ENCODE results near the gene CLINT1.
A peak's percentile ranks its signal among the peaks of the same experiment; 100 is the strongest.

The CLINT1 gene

DNA sequence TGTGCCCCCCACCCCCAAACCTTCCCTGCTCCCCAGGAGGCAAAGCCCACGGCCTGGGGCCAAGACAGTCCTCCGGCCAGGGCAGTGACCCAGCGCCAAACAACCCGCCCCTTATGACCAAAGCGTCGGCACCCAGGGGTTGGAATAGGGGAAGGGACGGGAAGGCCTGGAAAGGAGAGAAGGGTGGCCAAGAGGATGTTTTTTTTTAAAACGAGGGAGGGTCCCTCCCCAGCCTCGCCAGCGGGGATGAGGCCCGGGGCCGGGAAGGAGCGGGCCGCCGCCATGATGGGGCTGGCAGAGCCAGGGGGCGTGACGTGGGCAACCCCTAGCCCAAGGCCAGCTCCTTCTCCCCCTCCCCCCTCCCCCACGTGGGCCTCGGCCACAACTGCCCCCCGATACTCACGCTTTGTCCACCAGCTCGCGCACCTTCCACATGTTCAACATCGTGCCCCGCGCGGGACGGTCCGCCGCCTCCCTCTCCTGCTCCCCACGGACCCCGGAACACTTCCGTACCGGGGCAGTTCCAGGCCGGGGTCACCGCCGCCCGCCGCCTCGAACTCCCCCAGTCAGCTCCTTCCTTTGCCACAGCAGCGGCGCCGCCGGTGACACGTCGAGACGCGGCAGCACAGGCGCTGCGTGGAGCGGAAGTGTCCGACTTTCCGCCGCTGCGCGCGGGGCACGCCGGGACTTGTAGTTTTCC, at the start of gene CLINT1:
Gene CLINT1 (minus strand): TSS at position 619 of the 700 bp plus-strand sequence. CDS start 175 bp downstream, at position 444.
- Mint-ChIP-seq H3K27ac (peak within 1 kb of the TSS; percentile 93), H3K4me1 (peaks cover 30% of the 10 kb centered on the region), H3K4me3 (peak within 1 kb of the TSS; percentile 91), H3K36me3 (ENCODE audit: low read depth) (no peaks in the 10 kb centered on the region), H3K9me3 (no peaks in the 10 kb centered on the region), H3K27me3 (ENCODE audit: low read depth, poor library complexity) (peaks cover 2% of the 10 kb centered on the region)
- peak; percentile 91 for DNase-seq
- TF ChIP-seq, protein P1, sequence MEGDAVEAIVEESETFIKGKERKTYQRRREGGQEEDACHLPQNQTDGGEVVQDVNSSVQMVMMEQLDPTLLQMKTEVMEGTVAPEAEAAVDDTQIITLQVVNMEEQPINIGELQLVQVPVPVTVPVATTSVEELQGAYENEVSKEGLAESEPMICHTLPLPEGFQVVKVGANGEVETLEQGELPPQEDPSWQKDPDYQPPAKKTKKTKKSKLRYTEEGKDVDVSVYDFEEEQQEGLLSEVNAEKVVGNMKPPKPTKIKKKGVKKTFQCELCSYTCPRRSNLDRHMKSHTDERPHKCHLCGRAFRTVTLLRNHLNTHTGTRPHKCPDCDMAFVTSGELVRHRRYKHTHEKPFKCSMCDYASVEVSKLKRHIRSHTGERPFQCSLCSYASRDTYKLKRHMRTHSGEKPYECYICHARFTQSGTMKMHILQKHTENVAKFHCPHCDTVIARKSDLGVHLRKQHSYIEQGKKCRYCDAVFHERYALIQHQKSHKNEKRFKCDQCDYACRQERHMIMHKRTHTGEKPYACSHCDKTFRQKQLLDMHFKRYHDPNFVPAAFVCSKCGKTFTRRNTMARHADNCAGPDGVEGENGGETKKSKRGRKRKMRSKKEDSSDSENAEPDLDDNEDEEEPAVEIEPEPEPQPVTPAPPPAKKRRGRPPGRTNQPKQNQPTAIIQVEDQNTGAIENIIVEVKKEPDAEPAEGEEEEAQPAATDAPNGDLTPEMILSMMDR (IDR thresholded peaks at IDR 0.05): no peak

DNA sequence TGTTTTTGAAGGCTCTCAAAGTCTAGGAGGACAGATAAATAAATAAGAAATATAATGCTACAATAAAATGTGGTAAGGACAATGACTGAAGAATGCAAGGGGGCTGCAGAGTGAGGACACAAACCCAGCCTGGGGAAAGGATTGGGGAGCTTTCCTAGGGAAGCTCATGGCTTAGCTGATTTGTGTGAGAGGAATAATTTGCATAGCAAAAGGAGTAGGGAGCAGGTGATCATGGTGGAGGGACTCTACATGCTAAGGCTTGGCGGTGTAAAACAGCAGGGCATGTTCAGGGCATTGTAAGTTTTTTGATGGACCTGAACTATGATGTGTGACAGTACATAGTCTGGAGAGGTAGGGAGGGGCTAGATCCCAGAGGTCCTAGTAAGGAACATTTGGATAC, 49.5 kb upstream of the CLINT1 start:
- no peaks in the 10 kb centered on the region for H3K9me3 Mint-ChIP-seq
- no peak overlapping the region for H3K4me3 Mint-ChIP-seq
- H3K4me1 Mint-ChIP-seq: peaks cover 9% of the 10 kb centered on the region

DNA sequence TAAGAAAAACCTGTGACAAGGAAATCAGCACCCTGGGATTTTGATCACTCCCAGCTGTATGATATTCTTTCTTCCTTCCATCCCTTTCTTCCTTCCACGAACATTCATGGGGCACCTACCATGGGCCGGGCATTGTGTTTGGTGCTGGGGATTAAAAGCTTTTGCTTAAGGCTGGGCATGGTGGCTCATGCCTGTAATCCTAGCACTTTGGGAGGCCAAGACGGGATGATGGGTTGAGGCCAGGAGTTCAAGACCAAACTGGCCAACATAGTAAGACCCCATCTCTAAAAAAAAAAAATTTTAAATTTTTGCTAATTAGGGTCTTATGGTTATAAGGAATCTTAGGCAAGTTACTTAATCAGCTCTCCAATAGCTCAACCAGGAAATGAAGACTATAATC, 48.5 kb upstream of the CLINT1 start:
- Mint-ChIP-seq H3K27ac (no peak overlapping the region), H3K4me3 (no peak overlapping the region), H3K4me1 (no peaks in the 10 kb centered on the region), H3K36me3 (ENCODE audit: low read depth) (no peaks in the 10 kb centered on the region), H3K27me3 (ENCODE audit: low read depth, poor library complexity) (peaks cover 10% of the 10 kb centered on the region), H3K9me3 (no peaks in the 10 kb centered on the region)
- TF ChIP-seq, protein P1 (IDR thresholded peaks at IDR 0.05): no peak
- no peak for DNase-seq

More for the DNA sequence above, 49.5 kb upstream of the CLINT1 start:
- DNase-seq: no peak
- Mint-ChIP-seq H3K36me3 (ENCODE audit: low read depth) (no peaks in the 10 kb centered on the region), H3K27me3 (ENCODE audit: low read depth, poor library complexity) (peaks cover 10% of the 10 kb centered on the region), H3K27ac (no peak overlapping the region)
- TF ChIP-seq, protein P1 (IDR thresholded peaks at IDR 0.05): no peak

DNA sequence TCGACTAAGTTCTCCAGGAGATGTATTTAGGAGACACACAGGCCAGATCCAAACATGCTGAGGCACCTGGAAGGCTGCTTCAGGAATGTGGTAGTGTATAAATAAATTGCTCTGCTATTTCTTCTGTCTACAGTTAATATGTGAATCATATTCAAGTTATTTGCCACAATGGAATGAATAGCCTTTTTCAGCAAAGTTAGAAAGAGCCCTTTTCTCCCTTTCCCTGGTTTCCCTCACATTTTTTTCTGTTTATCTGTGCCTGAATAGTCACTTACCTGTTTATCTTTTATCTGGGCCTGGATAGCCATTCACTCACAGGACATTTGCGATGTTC, 44.1 kb upstream of the CLINT1 start:
- no peaks in the 10 kb centered on the region for H3K9me3 Mint-ChIP-seq
- H3K27me3 Mint-ChIP-seq (ENCODE audit: low read depth, poor library complexity): peaks cover 4% of the 10 kb centered on the region
- H3K27ac Mint-ChIP-seq: no peak overlapping the region
- H3K4me3 Mint-ChIP-seq: no peak overlapping the region
- H3K36me3 Mint-ChIP-seq (ENCODE audit: low read depth): no peaks in the 10 kb centered on the region
- no peak for DNase-seq
- TF ChIP-seq, protein P1 (IDR thresholded peaks at IDR 0.05): no peak
- H3K4me1 Mint-ChIP-seq: no peaks in the 10 kb centered on the region

DNA sequence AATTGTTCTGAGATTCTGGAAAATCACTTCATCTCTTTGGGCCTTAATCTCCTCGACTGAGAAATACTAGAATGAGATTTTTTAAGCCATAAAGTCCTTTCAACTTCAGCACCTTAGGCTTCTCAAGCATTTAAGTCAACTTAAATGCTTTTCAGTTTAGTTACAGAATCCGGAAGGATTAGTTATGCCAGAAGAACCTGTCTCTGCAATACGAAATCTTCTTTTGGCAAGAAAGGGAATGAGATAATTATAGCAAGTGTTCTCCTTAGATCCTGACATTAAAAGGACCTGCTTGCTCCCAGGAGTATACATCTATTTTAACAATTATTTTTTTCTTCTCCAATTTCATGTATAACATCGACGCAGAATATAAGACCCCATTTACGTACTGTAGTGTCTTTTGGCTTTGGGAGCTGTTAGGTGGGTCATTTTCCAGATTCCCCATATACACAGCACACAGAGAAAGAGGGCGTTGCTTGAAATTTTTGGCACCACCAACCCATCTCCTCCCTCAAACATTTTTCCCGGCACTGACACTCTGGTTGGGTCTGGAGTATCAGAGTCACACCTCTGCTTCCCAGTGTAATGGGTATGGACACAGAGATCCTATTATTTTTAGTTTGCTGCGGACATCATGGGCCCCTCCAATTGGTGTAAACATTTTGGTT, 43.6 kb upstream of the CLINT1 start:
- DNase-seq: no peak
- TF ChIP-seq, protein P1 (IDR thresholded peaks at IDR 0.05): no peak
- Mint-ChIP-seq H3K4me3 (no peak overlapping the region), H3K27me3 (ENCODE audit: low read depth, poor library complexity) (peaks cover 4% of the 10 kb centered on the region), H3K4me1 (no peaks in the 10 kb centered on the region), H3K9me3 (no peaks in the 10 kb centered on the region), H3K36me3 (ENCODE audit: low read depth) (no peaks in the 10 kb centered on the region), H3K27ac (no peak overlapping the region)

DNA sequence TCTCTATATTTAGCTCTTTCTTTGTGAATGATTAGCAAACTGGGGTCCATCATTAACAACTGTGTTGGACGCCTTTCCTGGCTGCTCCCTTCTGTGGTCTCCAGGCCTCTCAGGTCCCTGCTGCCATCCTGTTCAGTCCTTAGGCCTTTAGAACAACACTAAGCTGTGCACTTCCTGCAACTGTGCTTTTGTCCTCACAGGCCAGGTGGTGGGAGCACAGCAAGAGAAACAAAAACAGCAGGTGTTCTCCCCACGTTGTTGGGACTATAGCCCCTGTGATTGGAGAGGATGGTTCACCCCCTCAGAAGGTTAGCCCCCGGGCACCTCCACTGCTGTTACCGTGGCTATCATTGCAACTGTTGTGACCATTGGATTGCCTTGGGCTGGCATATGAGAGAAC, 41.7 kb upstream of the CLINT1 start:
- DNase-seq: no peak
- no peaks in the 10 kb centered on the region for H3K9me3 Mint-ChIP-seq
- no peak overlapping the region for H3K4me3 Mint-ChIP-seq
- TF ChIP-seq, protein P1 (IDR thresholded peaks at IDR 0.05): no peak
- no peak overlapping the region for H3K27ac Mint-ChIP-seq
- H3K4me1 Mint-ChIP-seq: no peaks in the 10 kb centered on the region
- H3K27me3 Mint-ChIP-seq (ENCODE audit: low read depth, poor library complexity): peaks cover 8% of the 10 kb centered on the region
- H3K36me3 Mint-ChIP-seq (ENCODE audit: low read depth): no peaks in the 10 kb centered on the region
